ENCODE results near the gene FAM228B.
"Not testable (repeated sequence)": the region's sequence is repeated elsewhere in the genome, so short reads cannot be mapped to it uniquely, and the experiment has no call there.

Gene FAM228B
- 4.6 to 10.3 (median 6.5) reads per million in 4 donors for total RNA-seq

- DNase-seq = peak in 4 of 5 donors; percentile 17 to 81 (median 24)
Observed at GRCh38 chr2:24123195-24123921, at the start of gene FAM228B, which contains the start of gene PFN4. TSS of gene FAM228B (plus strand) at chr2:24123469. CDS start at chr2:24124362, 893 bp downstream. TSS of gene PFN4 (minus strand) at chr2:24123334. CDS start at chr2:24122535, 799 bp downstream.

GRCh38 chr2:24073816-24074215 is 49.5 kb upstream of the FAM228B start:
- DNase-seq = no peak

GRCh38 chr2:24075259-24075658 is 48.0 kb upstream of the FAM228B start:
- no peak for DNase-seq

GRCh38 chr2:24075915-24076848 is 47.1 kb upstream of the FAM228B start, which contains the start of gene SF3B6:
TSS of gene SF3B6 (minus strand) at chr2:24076326. CDS start at chr2:24076229, 97 bp downstream.
- DNase-seq = peak; percentile 100

- peak in 1 of 5 donors; percentile 18 for DNase-seq
Observed at GRCh38 chr2:24076849-24077534, 46.3 kb upstream of the FAM228B start.

GRCh38 chr2:24077535-24077877 is 45.8 kb upstream of the FAM228B start:
- DNase-seq = no peak

GRCh38 chr2:24077879-24078278 is 45.4 kb upstream of the FAM228B start:
- DNase-seq = no peak

GRCh38 chr2:24080701-24081100 is 42.6 kb upstream of the FAM228B start:
- no peak for DNase-seq

GRCh38 chr2:24082787-24083566 is 40.3 kb upstream of the FAM228B start:
- no peak for DNase-seq

- DNase-seq = peak in 4 of 5 donors; percentile 8 to 57 (median 23)
Observed at GRCh38 chr2:24083567-24084385, 39.5 kb upstream of the FAM228B start.

- peak; percentile 63 to 79 (median 74) for DNase-seq
Observed at GRCh38 chr2:24084386-24085199, 38.7 kb upstream of the FAM228B start, which contains the start of gene TP53I3. TSS of gene TP53I3 (minus strand) at chr2:24084834. CDS start at chr2:24084326, 508 bp downstream.

GRCh38 chr2:24085200-24085489 is 38.1 kb upstream of the FAM228B start:
- no peak for DNase-seq

- no peak for DNase-seq
Observed at GRCh38 chr2:24086241-24086640, 37.0 kb upstream of the FAM228B start.

GRCh38 chr2:24087032-24087431 is 36.2 kb upstream of the FAM228B start:
- no peak for DNase-seq

GRCh38 chr2:24088821-24089359 is 34.4 kb upstream of the FAM228B start:
- no peak for DNase-seq

- not testable (repeated sequence) for DNase-seq
Observed at GRCh38 chr2:24093270-24093669, 30.0 kb upstream of the FAM228B start.

GRCh38 chr2:24095171-24095677 is 28.0 kb upstream of the FAM228B start:
- DNase-seq = not testable (repeated sequence)

- DNase-seq = not testable (repeated sequence)
Observed at GRCh38 chr2:24100732-24101131, 22.5 kb upstream of the FAM228B start.

GRCh38 chr2:24101992-24102391 is 21.3 kb upstream of the FAM228B start:
- no peak for DNase-seq

GRCh38 chr2:24102677-24103076 is 20.6 kb upstream of the FAM228B start:
- DNase-seq = no peak

Data from T-helper 1 cell (primary cell).